Measurements from ENCODE around the gene SLCO4A1. TPM values are rescaled to one million over a fixed set of nuclear protein-coding genes. Genes with fewer than 3 reads are reported as not detected.

SLCO4A1 gene
- total and polyA plus RNA-seq, 9 of the 15 experiments (the other 6 are each of a cell fraction or from before 2014, with no cell fraction given), result 1.6 to 21.9 (median 12.8) TPM

DNA sequence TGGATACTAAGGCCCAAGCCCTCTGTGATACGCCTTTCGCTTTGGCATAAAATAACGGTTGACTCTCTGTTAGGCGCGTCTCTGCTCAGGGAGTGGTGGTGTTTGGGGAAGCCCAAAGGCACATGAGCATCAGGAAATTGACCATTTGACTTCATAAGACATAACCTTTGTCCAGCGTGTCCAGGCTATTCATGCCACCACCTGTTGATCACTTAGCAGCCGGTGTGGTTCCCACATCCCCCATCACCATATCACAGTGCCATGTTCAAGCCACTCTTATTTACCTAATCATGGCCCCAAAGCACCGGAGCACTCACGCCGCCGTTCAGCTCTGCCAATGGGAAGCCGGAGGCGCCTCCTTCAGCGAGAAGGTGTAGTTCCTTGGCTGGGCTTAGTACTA lies 27.9 kb downstream of the SLCO4A1 start:
- H3K36me3 ChIP-seq (ENCODE audit: control insufficient read depth, insufficient read depth, low read length), result peaks cover 47% of the 10 kb centered on the region; the same call in 2 of the 3 replicates
- DNase-seq (ENCODE audit: extremely low read depth in 1 of 4, low spot score in 3 of 4), result no peak
- ChIA-PET POLR2A (interaction anchor here (0.6 kb wide), 1 partner anchor 16 kb away, joined by 3 read pairs; no protein-coding TSS in a partner anchor), CTCF (ENCODE audit: low intra/inter-chr PET ratio) (no interaction called here)
- H4K20me1 ChIP-seq (replicated peaks; ENCODE audit: control insufficient read depth, insufficient read depth, low read length), result no peaks in the 10 kb centered on the region
- intact Hi-C loops (cut with micrococcal nuclease), result no loop called here
- H3K27me3 ChIP-seq (ENCODE audit: control insufficient read depth in 2 of 2, insufficient read depth in 2 of 2, low read length in 2 of 2), result peaks cover 0 to 11% of the 10 kb centered on the region in 2 experiments; a peak in 2 of 5 replicates
- BruUV-seq (replicated peaks), result TSS peak; percentile 27
- no peak overlapping the region for H3K27ac ChIP-seq (ENCODE audit: extremely low read depth, low read depth, low read length)
- WGBS (ENCODE audit: insufficient coverage, low coverage, missing lambda C conversion rate), result 92% methylated on average over 14 of the region's 14 CpGs
- no peaks in the 10 kb centered on the region for H3K79me2 ChIP-seq (ENCODE audit: control insufficient read depth, insufficient read depth, low read length)
- H3K9ac ChIP-seq (ENCODE audit: insufficient read depth in 1 of 2, low read depth in 2 of 2, low read length in 2 of 2), result peak overlapping the region in 1 of 2 experiments; percentile 46; a peak in 1 of 4 replicates
- no peak for ATAC-seq
- no peak overlapping the region for H2AFZ ChIP-seq (ENCODE audit: low read depth, low read length)
- H3K9me3 ChIP-seq (replicated peaks; ENCODE audit: control insufficient read depth, insufficient read depth, low read depth, low read length), result no peaks in the 10 kb centered on the region
- no peak for FAIRE-seq
- H3K9me1 ChIP-seq (ENCODE audit: control insufficient read depth, insufficient read depth, low read length), result no peaks in the 10 kb centered on the region
- H3K4me3 ChIP-seq, result no peak overlapping the region
- H3K4me2 ChIP-seq (ENCODE audit: insufficient read depth, low read length), result no peak overlapping the region
- in situ Hi-C loops (cut with MboI), result no loop called here
- peaks cover 0 to 33% of the 10 kb centered on the region in 2 experiments; a peak in 1 of 5 replicates for H3K4me1 ChIP-seq (replicated peaks in 1 of 2; ENCODE audit: control insufficient read depth in 2 of 2, insufficient read depth in 2 of 2, low read length in 2 of 2)
- TF ChIP-seq RHOXF2B (CRISPR knock-in tag; conservative IDR thresholded peaks at IDR 0.05) (no peak), ZNF431 (CRISPR knock-in tag; IDR thresholded peaks at IDR 0.05) (no peak), TAF15 (IDR thresholded peaks at IDR 0.05; ENCODE audit: low read depth, low read length) (no peak), TFAM (CRISPR knock-in tag; conservative IDR thresholded peaks at IDR 0.05) (no peak), KAT8 (IDR thresholded peaks at IDR 0.05; ENCODE audit: low read depth) (no peak), RBM39 (optimal IDR thresholded peaks at IDR 0.05; ENCODE audit: low read depth, low read length) (no peak), TCF7 (IDR thresholded peaks at IDR 0.05; ENCODE audit: borderline replicate concordance) (no peak), ELF4 (CRISPR knock-in tag; IDR thresholded peaks at IDR 0.05) (no peak), PML (IDR thresholded peaks at IDR 0.05; ENCODE audit: low read length) (no peak)
- TF ChIP-seq, protein P1, sequence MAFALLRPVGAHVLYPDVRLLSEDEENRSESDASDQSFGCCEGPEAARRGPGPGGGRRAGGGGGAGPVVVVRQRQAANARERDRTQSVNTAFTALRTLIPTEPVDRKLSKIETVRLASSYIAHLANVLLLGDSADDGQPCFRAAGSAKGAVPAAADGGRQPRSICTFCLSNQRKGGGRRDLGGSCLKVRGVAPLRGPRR (CRISPR knock-in tag; IDR thresholded peaks at IDR 0.05), result no peak
- TF ChIP-seq, protein P2, sequence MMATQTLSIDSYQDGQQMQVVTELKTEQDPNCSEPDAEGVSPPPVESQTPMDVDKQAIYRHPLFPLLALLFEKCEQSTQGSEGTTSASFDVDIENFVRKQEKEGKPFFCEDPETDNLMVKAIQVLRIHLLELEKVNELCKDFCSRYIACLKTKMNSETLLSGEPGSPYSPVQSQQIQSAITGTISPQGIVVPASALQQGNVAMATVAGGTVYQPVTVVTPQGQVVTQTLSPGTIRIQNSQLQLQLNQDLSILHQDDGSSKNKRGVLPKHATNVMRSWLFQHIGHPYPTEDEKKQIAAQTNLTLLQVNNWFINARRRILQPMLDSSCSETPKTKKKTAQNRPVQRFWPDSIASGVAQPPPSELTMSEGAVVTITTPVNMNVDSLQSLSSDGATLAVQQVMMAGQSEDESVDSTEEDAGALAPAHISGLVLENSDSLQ (IDR thresholded peaks at IDR 0.05), result no peak
- TF ChIP-seq, protein P3, sequence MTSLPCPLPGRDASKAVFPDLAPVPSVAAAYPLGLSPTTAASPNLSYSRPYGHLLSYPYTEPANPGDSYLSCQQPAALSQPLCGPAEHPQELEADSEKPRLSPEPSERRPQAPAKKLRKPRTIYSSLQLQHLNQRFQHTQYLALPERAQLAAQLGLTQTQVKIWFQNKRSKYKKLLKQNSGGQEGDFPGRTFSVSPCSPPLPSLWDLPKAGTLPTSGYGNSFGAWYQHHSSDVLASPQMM (CRISPR knock-in tag; IDR thresholded peaks at IDR 0.05), result no peak
- TF ChIP-seq, protein P4, sequence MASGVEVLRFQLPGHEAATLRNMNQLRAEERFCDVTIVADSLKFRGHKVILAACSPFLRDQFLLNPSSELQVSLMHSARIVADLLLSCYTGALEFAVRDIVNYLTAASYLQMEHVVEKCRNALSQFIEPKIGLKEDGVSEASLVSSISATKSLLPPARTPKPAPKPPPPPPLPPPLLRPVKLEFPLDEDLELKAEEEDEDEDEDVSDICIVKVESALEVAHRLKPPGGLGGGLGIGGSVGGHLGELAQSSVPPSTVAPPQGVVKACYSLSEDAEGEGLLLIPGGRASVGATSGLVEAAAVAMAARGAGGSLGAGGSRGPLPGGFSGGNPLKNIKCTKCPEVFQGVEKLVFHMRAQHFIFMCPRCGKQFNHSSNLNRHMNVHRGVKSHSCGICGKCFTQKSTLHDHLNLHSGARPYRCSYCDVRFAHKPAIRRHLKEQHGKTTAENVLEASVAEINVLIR (CRISPR knock-in tag; IDR thresholded peaks at IDR 0.05), result no peak
- TF ChIP-seq, protein P5, sequence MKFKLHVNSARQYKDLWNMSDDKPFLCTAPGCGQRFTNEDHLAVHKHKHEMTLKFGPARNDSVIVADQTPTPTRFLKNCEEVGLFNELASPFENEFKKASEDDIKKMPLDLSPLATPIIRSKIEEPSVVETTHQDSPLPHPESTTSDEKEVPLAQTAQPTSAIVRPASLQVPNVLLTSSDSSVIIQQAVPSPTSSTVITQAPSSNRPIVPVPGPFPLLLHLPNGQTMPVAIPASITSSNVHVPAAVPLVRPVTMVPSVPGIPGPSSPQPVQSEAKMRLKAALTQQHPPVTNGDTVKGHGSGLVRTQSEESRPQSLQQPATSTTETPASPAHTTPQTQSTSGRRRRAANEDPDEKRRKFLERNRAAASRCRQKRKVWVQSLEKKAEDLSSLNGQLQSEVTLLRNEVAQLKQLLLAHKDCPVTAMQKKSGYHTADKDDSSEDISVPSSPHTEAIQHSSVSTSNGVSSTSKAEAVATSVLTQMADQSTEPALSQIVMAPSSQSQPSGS (CRISPR knock-in tag; IDR thresholded peaks at IDR 0.05), result no peak

Measured in K562 (cell line).